H9 (cell line): ENCODE measurements around the gene THAP4. TPM values are rescaled to one million over a fixed set of nuclear protein-coding genes. Genes with fewer than 3 reads are reported as not detected.

Experiments used
- DNase-seq: peaks from one replicate; pipeline ENCODE4 v3.0.0-alpha.2; 2017
- H2AFZ ChIP-seq: one replicate; pipeline ENCODE4 v1.6.1; 2013; ENCODE audit warnings: mild to moderate bottlenecking, low read length, control low read depth, moderate library complexity
- H2AK5ac ChIP-seq: 2 replicates; pipeline ENCODE4 v1.6.1; 2013; ENCODE audit warnings: low read length, control low read depth, mixed read lengths; ENCODE audit not compliant: insufficient read length
- H2BK120ac ChIP-seq: one replicate; pipeline ENCODE4 v1.6.1; 2013; ENCODE audit warnings: low read depth, mild to moderate bottlenecking, low read length, control low read depth, inconsistent platforms; ENCODE audit not compliant: poor library complexity, severe bottlenecking
- H2BK12ac ChIP-seq: 2 replicates; pipeline ENCODE4 v1.6.1; 2013; ENCODE audit warnings: low read length, control low read depth, mixed read lengths, low read depth; ENCODE audit not compliant: insufficient read length
- H2BK15ac ChIP-seq: 2 replicates; pipeline ENCODE4 v1.6.1; 2013; ENCODE audit warnings: low read depth, low read length, control low read depth
- H2BK20ac ChIP-seq: one replicate; pipeline ENCODE4 v1.6.1; 2013; ENCODE audit warnings: low read depth, mild to moderate bottlenecking, low read length, control low read depth, inconsistent platforms; ENCODE audit not compliant: poor library complexity, severe bottlenecking
- H2BK5ac ChIP-seq: 2 replicates; pipeline ENCODE4 v1.6.1; 2013; ENCODE audit warnings: low read length, control low read depth, mixed read lengths; ENCODE audit not compliant: insufficient read length
- H3K14ac ChIP-seq: 2 replicates; pipeline ENCODE4 v1.6.1; 2013; ENCODE audit warnings: low read length, control low read depth; ENCODE audit not compliant: insufficient read depth
- H3K18ac ChIP-seq: 2 replicates; pipeline ENCODE4 v1.6.1; 2013; ENCODE audit warnings: low read depth, mild to moderate bottlenecking, mixed read lengths, low read length, control low read depth; ENCODE audit not compliant: insufficient read length
- H3K23ac ChIP-seq: 2 replicates; pipeline ENCODE4 v1.6.1; 2013; ENCODE audit warnings: low read length, control low read depth, mixed read lengths, low read depth; ENCODE audit not compliant: insufficient read length
- H3K23me2 ChIP-seq: 2 replicates; pipeline ENCODE4 v1.6.1; 2013; ENCODE audit warnings: low read depth, mild to moderate bottlenecking, mixed read lengths, low read length, control low read depth; ENCODE audit not compliant: insufficient read length, poor library complexity, severe bottlenecking
- H3K27ac ChIP-seq: 2 replicates; pipeline ENCODE4 v1.5.1; 2013; ENCODE audit warnings: low read length, control low read depth, mixed read lengths, low read depth; ENCODE audit not compliant: insufficient read length
- H3K27me3 ChIP-seq: 2 replicates; pipeline ENCODE4 v1.6.1; 2013; ENCODE audit warnings: low read length, control low read depth, inconsistent platforms; ENCODE audit not compliant: insufficient read depth
- H3K4ac ChIP-seq: 2 replicates; pipeline ENCODE4 v1.6.1; 2013; ENCODE audit warnings: low read depth, mild to moderate bottlenecking, control low read depth, inconsistent platforms, low read length, moderate library complexity
- H3K4me1 ChIP-seq: 2 replicates; pipeline ENCODE4 v1.6.1; 2013; ENCODE audit warnings: low read length, control low read depth, inconsistent platforms; ENCODE audit not compliant: insufficient read depth
- H3K4me2 ChIP-seq: 2 replicates; pipeline ENCODE4 v1.6.1; 2013; ENCODE audit warnings: low read length, control low read depth, mixed read lengths; ENCODE audit not compliant: insufficient read length, insufficient read depth
- H3K56ac ChIP-seq: 2 replicates; pipeline ENCODE4 v1.6.1; 2013; ENCODE audit warnings: low read depth, mild to moderate bottlenecking, mixed read lengths, low read length, control low read depth; ENCODE audit not compliant: insufficient read length
- H3K79me1 ChIP-seq: 2 replicates; pipeline ENCODE4 v1.6.1; 2013; ENCODE audit warnings: low read depth, mild to moderate bottlenecking, moderate library complexity, low read length, control low read depth, inconsistent platforms; ENCODE audit not compliant: insufficient read depth, poor library complexity, severe bottlenecking
- H3K79me2 ChIP-seq: 2 replicates; pipeline ENCODE4 v1.6.1; 2013; ENCODE audit warnings: low read length, control low read depth, inconsistent platforms; ENCODE audit not compliant: insufficient read depth
- H3K9ac ChIP-seq: 2 replicates; pipeline ENCODE4 v1.6.1; 2013; ENCODE audit warnings: low read length, control low read depth, mixed read lengths; ENCODE audit not compliant: insufficient read length; ENCODE audit errors: extremely low read depth
- H3K9me3 ChIP-seq: one replicate; pipeline ENCODE4 v1.6.1; 2013; ENCODE audit warnings: low read depth, low read length, inconsistent platforms; ENCODE audit not compliant: control insufficient read depth
- H3T11ph ChIP-seq: one replicate; pipeline ENCODE4 v1.6.1; 2013; ENCODE audit warnings: mild to moderate bottlenecking, low read length, control low read depth, inconsistent platforms
- H4K20me1 ChIP-seq: one replicate; pipeline ENCODE4 v1.6.1; 2013; ENCODE audit not compliant: control insufficient read depth, insufficient read length, insufficient read depth
- H4K5ac ChIP-seq: 2 replicates; pipeline ENCODE4 v1.6.1; 2013; ENCODE audit warnings: low read depth, mild to moderate bottlenecking, mixed read lengths, low read length, control low read depth; ENCODE audit not compliant: insufficient read length
- H4K8ac ChIP-seq: replicated peaks from 2 replicates; pipeline ENCODE4 v1.6.1; 2013; ENCODE audit warnings: low read length, control low read depth, mixed read lengths, low read depth; ENCODE audit not compliant: insufficient read length
- H4K91ac ChIP-seq: 2 replicates; pipeline ENCODE4 v1.6.1; 2013; ENCODE audit warnings: low read depth, mild to moderate bottlenecking, moderate library complexity, mixed read lengths, low read length, control low read depth; ENCODE audit not compliant: insufficient read length
- H3K27ac Mint-ChIP-seq, 3 experiments: 2 replicates in 2 of 3; 3 replicates in 1 of 3; pipeline ENCODE4 v1.8.0; 2020 to 2021; ENCODE audit warnings: mixed read lengths in 3 of 3, mild to moderate bottlenecking in 1 of 3, moderate library complexity in 1 of 3
- H3K27me3 Mint-ChIP-seq: 2 replicates; pipeline ENCODE4 v1.8.0; 2021; ENCODE audit warnings: low read depth, mild to moderate bottlenecking, moderate library complexity, mixed read lengths
- H3K36me3 Mint-ChIP-seq, 3 experiments: 2 replicates in 2 of 3; 3 replicates in 1 of 3; pipeline ENCODE4 v1.8.0; 2020 to 2021; ENCODE audit warnings: low read depth in 3 of 3, mixed read lengths in 3 of 3; ENCODE audit not compliant: insufficient read depth in 1 of 3
- H3K4me1 Mint-ChIP-seq, 2 experiments: 2 replicates each; pipeline ENCODE4 v1.8.0; 2020; ENCODE audit warnings: mixed read lengths in 2 of 2
- H3K4me3 Mint-ChIP-seq, 2 experiments: 2 replicates in 1 of 2; 3 replicates in 1 of 2; pipeline ENCODE4 v1.8.0; 2020 to 2021; ENCODE audit warnings: mild to moderate bottlenecking in 2 of 2, mixed read lengths in 2 of 2, moderate library complexity in 1 of 2
- H3K9me3 Mint-ChIP-seq, 2 experiments: 2 replicates in 1 of 2; 3 replicates in 1 of 2; pipeline ENCODE4 v1.8.0; 2020; ENCODE audit warnings: mild to moderate bottlenecking in 2 of 2, mixed read lengths in 2 of 2, moderate library complexity in 1 of 2
- WGBS: extraction: QIAGEN DNeasy Blood & Tissue Kit; methylation state at CpG from one replicate; pipeline ENCODE4 v1.1.7; 2013; ENCODE audit warnings: missing lambda C conversion rate, low lambda C conversion rate, mixed read lengths; ENCODE audit not compliant: insufficient read length; ENCODE audit errors: extremely low coverage; 5-methylcytosine and 5-hydroxymethylcytosine counted together
- total RNA-seq: library from RNA; stranded (reverse); gene quantifications from 2 replicates; pipeline ENCODE4 v1.2.1, GENCODE V29; 2021
- TF ChIP-seq, protein P1 (sequence below): fragments of 200-600 bp; sonication (generic); conservative IDR thresholded peaks from 3 replicates; pipeline ENCODE4 v1.8.0; 2021; ENCODE audit warnings: antibody characterized with exemption, mild to moderate bottlenecking

Gene THAP4
- total RNA-seq, 1 experiment from 2014 or later = 70.6 TPM

DNA sequence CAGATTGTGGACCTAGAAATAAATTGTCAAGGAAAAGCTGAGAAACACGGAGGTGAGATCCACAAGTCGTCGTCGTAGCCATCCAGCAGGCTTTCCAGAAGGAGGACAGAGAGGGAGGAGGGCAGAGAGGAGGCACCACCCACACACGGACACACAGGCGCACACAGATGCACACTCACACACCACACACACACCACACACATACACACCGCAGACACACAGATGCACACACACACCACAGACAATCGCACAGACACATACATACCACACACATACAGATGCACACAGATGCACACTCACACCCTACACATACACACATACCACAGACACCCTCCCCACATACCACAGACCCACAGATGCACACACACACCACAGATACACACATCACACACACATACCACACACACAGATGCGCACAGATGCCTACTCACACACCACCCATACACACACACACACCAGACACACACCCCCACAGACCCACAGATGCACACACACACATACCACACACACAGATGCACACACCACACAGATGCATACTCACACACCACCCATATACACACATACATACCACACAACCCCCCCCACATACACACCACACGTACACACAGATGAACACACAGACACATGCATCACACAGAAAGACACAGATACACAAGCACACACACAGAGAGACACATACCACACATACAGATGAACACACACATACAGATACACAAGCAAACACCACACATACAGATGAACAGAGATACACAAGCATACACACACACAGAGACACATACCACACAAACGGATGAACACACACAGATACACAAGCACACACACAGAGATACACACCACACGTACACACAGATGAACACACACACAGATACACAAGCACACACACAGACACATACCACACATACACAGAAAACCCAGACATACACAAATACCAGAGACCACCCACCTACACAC is 91.2 kb downstream of the THAP4 start:
- no peak overlapping the region for H2BK15ac ChIP-seq
- Mint-ChIP-seq H3K27me3 (peaks cover 31% of the 10 kb centered on the region), H3K4me3 (no peak overlapping the region), H3K9me3 (no peaks in the 10 kb centered on the region), H3K36me3 (no peaks in the 10 kb centered on the region), H3K4me1 (no peaks in the 10 kb centered on the region; a peak in 1 of 4 replicates), H3K27ac (no peak overlapping the region)
- no peak overlapping the region for H2AFZ ChIP-seq
- no peaks in the 10 kb centered on the region for H3K79me2 ChIP-seq
- no peak overlapping the region for H3K4ac ChIP-seq
- H4K20me1 ChIP-seq = no peaks in the 10 kb centered on the region
- no peak overlapping the region for H3K4me2 ChIP-seq
- no peak overlapping the region for H3K27ac ChIP-seq
- H2AK5ac ChIP-seq = no peak overlapping the region
- no peak overlapping the region for H2BK5ac ChIP-seq
- H3K23me2 ChIP-seq = peaks cover 8% of the 10 kb centered on the region
- no peak overlapping the region for H3K56ac ChIP-seq
- WGBS = no CpG with 5 or more reads among the region's 12 CpGs
- no peak overlapping the region for H2BK20ac ChIP-seq
- H3K23ac ChIP-seq = no peak overlapping the region
- H2BK12ac ChIP-seq = no peak overlapping the region
- no peak overlapping the region for H3K9ac ChIP-seq
- H3T11ph ChIP-seq = no peak overlapping the region
- no peak overlapping the region for H2BK120ac ChIP-seq
- H4K5ac ChIP-seq = no peak overlapping the region
- H3K27me3 ChIP-seq = peaks cover 16% of the 10 kb centered on the region; the same call in 1 of the 2 replicates
- no peak overlapping the region for H4K8ac ChIP-seq
- no peaks in the 10 kb centered on the region for H3K9me3 ChIP-seq
- no peaks in the 10 kb centered on the region for H3K79me1 ChIP-seq
- DNase-seq = no peak
- H3K18ac ChIP-seq = no peak overlapping the region
- no peaks in the 10 kb centered on the region for H3K4me1 ChIP-seq
- H4K91ac ChIP-seq = no peak overlapping the region
- TF ChIP-seq, protein P1, sequence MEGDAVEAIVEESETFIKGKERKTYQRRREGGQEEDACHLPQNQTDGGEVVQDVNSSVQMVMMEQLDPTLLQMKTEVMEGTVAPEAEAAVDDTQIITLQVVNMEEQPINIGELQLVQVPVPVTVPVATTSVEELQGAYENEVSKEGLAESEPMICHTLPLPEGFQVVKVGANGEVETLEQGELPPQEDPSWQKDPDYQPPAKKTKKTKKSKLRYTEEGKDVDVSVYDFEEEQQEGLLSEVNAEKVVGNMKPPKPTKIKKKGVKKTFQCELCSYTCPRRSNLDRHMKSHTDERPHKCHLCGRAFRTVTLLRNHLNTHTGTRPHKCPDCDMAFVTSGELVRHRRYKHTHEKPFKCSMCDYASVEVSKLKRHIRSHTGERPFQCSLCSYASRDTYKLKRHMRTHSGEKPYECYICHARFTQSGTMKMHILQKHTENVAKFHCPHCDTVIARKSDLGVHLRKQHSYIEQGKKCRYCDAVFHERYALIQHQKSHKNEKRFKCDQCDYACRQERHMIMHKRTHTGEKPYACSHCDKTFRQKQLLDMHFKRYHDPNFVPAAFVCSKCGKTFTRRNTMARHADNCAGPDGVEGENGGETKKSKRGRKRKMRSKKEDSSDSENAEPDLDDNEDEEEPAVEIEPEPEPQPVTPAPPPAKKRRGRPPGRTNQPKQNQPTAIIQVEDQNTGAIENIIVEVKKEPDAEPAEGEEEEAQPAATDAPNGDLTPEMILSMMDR = no peak
- H3K14ac ChIP-seq = no peak overlapping the region
